GM13977 (cell line): ENCODE results near the gene PROX2.

Source experiments
- DNase-seq: peaks from one replicate; pipeline ENCODE4 v3.0.0; 2012; ENCODE audit warnings: low spot score
- in situ Hi-C: fragments of 300-500 bp; cut with MboI; formaldehyde crosslinking; loops from one replicate; pipeline ENCODE4 v1.12.0; 2022; ENCODE audit warnings: low sequenced_read_pairs, low pct_unique_long_range_greater_than_20kb, mixed read lengths, inconsistent platforms; ENCODE audit not compliant: unreplicated experiment
- TF ChIP-seq, protein P1 (sequence below): IDR thresholded peaks from 2 replicates; pipeline ENCODE4 v1.5.1; 2012; ENCODE audit warnings: mild to moderate bottlenecking, control low read depth; ENCODE audit not compliant: insufficient read depth; ENCODE audit errors: extremely low read depth, missing control alignments

Gene PROX2

DNA sequence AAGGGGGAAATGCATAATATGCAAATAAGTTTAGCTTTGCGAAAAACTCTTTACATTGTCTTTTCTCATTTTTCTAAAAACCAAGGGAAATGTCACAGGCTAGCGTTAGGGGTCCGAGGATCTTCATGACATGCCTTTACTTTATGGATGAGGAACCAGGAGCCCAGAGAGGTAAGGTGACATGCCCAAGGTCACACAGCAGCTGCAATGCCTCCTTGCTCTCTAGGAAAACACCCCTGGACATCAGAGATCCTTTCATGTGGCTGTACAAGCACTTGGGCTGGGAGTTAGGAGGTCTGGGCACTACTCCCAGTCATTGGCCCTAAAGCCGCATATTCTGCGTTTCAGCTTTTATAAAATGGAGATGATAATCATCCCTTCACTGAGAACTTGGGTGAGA is 741 bp downstream of the PROX2 start:
- TF ChIP-seq, protein P1, sequence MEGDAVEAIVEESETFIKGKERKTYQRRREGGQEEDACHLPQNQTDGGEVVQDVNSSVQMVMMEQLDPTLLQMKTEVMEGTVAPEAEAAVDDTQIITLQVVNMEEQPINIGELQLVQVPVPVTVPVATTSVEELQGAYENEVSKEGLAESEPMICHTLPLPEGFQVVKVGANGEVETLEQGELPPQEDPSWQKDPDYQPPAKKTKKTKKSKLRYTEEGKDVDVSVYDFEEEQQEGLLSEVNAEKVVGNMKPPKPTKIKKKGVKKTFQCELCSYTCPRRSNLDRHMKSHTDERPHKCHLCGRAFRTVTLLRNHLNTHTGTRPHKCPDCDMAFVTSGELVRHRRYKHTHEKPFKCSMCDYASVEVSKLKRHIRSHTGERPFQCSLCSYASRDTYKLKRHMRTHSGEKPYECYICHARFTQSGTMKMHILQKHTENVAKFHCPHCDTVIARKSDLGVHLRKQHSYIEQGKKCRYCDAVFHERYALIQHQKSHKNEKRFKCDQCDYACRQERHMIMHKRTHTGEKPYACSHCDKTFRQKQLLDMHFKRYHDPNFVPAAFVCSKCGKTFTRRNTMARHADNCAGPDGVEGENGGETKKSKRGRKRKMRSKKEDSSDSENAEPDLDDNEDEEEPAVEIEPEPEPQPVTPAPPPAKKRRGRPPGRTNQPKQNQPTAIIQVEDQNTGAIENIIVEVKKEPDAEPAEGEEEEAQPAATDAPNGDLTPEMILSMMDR: no peak
- no peak for DNase-seq
- in situ Hi-C loops: no loop called here

DNA sequence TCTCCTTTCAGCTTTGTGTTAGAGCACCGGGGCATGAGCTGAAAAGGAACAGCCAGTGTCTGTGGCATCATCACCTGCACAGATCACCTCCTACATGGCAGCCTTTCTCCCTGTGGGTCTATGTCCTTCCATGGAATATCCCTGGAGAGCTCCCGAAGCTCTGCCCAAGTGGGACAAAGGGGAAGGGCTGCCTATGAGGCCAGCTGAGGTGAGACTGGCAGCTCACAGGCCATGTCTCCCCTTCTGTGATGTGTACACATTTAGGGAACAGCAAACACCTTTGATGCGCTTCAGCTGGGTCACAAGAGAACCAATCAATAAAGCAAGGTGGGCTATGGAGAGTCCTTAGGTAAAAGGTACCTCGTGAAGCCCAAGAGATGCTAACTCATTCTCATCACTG is 4.1 kb downstream of the PROX2 start:
- DNase-seq: no peak
- in situ Hi-C loops: loop anchor here (25.0 kb wide), 1 partner anchor 215 kb away; no protein-coding TSS in a partner anchor
- TF ChIP-seq, protein P1: no peak

DNA sequence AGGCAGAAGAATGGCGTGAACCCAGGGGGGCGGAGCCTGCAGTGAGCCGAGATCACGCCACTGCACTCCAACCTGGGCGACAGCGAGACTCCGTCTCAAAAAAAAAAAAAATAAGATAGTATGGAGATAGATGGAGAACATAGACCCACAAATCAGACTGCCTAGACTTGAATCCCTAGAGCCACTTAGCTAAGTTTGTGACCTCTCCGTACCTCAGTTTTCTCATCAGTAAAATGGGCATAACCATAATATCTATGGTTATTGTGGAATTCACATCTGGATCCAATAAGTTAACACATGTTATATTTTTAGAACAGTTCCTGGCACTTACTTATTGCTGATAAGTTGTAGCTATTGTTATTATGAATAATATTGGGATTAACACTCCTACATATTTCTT is 7.2 kb downstream of the PROX2 start:
- DNase-seq: no peak
- in situ Hi-C loops: loop anchor here (25.0 kb wide), 1 partner anchor 219 kb away; no protein-coding TSS in a partner anchor
- TF ChIP-seq, protein P1: no peak

DNA sequence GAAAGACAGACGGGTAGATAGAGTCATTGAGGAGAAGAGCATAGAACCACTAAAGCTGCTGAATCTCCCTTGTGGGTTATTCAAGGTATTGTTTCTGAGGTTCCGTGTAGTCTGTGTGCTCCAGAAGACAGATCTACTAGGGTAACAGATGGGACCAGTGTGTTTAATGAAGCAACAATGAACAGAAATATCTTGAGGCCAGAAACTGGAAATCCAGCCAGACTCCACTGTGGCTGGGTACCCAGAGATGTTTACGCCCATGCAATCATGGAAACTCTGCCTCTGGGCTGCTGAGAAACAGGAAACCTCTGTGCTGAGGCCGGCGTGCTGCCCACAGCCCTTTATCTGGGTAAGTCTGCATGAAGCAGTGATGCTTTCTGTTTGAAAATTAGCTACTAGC is 8.3 kb downstream of the PROX2 start:
- in situ Hi-C loops: loop anchor here (25.0 kb wide), 1 partner anchor 220 kb away; no protein-coding TSS in a partner anchor
- TF ChIP-seq, protein P1: no peak
- no peak for DNase-seq

DNA sequence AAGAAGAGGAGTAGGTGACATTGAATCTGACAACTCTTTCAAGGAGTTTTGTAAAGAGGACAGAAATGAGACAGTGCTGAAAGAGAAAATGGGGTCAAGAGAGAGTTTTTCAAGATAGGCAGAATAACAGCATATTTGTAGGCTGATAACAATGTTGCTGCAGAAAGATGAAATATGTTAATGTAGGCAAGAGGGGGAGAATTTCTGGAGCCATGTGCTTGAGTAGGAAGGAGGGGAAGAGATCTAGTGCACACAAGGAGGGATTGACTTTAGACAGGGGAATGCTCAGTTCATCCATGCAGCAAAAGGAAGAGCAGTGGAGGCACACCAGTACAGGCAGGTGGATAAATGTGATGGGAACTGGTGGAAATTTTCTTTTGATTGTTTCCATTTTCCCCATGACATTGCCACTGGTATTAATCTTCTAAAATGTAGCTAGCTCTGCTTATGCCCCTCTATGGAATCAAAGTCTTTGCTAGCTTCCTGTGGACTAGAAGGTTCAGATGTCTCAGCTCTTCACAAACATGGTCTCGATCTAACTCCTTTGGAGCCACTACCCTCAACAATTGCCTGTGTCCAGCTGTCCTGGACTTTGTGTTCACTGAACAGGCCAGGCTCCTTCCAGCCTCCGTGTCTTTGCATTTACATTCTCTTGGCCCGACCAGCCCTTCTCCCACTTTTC is 9.1 kb downstream of the PROX2 start:
- DNase-seq: no peak
- in situ Hi-C loops: loop anchor here (25.0 kb wide), 1 partner anchor 220 kb away; no protein-coding TSS in a partner anchor
- TF ChIP-seq, protein P1: no peak

GRCh38 chr14:74865156-74865555 is 10.8 kb downstream of the PROX2 start:
- no peak for DNase-seq
- TF ChIP-seq, protein P1: no peak
- in situ Hi-C loops: loop anchor here (25.0 kb wide), 1 partner anchor 222 kb away; no protein-coding TSS in a partner anchor
